HK-2 (cell line): ENCODE measurements around the gene GATM.
A peak's percentile ranks its signal among the peaks of the same experiment; 100 is the strongest.

Experiments used
- DNase-seq: peaks from one replicate; pipeline ENCODE4 v3.0.0-alpha.2; 2018; ENCODE audit not compliant: unreplicated experiment

GATM gene, protein sequence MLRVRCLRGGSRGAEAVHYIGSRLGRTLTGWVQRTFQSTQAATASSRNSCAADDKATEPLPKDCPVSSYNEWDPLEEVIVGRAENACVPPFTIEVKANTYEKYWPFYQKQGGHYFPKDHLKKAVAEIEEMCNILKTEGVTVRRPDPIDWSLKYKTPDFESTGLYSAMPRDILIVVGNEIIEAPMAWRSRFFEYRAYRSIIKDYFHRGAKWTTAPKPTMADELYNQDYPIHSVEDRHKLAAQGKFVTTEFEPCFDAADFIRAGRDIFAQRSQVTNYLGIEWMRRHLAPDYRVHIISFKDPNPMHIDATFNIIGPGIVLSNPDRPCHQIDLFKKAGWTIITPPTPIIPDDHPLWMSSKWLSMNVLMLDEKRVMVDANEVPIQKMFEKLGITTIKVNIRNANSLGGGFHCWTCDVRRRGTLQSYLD

DNA sequence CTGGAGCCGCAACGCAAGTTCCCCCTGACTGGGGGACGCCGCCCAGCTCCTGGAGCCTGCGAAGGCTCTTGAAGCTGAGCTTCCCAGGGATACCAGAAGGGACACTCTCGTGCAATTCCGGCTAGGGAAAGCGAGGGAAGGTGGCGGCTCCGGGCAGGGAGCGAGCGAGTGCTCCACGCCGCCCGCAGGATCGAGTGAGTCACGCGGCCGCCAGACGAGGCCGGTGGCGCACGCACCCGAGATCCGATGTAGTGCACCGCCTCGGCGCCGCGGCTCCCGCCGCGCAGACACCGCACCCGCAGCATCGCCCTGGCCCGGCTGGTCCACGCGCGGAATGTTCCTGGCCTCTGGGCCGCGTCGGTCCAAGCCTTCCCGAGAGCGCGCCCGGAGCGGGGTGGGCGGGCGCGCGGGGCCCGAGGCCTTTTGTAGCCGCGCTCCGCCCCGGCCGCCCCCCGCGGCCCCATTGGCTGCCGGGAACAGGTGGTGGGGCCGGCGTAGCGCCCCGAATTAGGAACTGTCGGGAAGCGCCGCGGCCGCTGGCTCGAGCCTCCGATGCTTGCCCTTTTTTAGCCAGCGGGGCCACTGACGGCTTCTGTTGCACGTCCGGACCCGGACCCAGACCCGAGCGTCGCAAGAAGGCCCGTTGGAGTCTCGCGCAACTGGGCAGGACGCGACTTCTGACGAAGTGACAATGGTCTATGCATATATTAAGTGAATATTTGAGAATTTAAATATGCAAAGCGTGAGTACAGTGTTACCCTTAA lies at the start of gene GATM:
TSS of gene GATM (minus strand) at position 396 of the 764 bp plus-strand sequence. CDS start at position 305, 91 bp downstream.
- DNase-seq, result peak; percentile 79

GRCh38 chr15:45427085-45427484 lies 48.7 kb upstream of the GATM start:
- no peak for DNase-seq

- no peak for DNase-seq
Measured at GRCh38 chr15:45425135-45425534, 46.8 kb upstream of the GATM start.

DNA sequence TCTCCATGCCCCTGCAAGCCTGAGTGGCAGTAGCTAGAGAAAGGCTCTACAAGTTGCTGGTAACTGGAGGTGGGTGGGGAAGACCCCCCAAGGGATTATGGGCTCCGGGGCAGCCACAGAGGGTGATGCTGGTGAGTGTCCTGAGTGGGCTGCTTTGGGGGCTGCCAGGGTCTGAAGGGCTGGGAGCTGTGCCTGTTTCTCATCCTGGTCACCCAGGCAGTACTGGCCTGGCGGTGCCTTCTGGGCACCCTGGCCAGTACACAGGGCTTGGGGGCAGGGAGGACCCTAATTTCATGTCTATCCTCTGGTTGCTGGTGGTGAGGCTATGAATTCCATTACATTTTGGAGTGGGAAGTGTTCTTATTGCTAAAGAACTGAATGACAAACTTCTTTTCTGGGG lies 46.1 kb upstream of the GATM start:
- no peak for DNase-seq

GRCh38 chr15:45417303-45417950 lies 39.1 kb upstream of the GATM start:
- DNase-seq, result no peak

GRCh38 chr15:45414215-45414885 lies 36.0 kb upstream of the GATM start:
- DNase-seq, result no peak

DNA sequence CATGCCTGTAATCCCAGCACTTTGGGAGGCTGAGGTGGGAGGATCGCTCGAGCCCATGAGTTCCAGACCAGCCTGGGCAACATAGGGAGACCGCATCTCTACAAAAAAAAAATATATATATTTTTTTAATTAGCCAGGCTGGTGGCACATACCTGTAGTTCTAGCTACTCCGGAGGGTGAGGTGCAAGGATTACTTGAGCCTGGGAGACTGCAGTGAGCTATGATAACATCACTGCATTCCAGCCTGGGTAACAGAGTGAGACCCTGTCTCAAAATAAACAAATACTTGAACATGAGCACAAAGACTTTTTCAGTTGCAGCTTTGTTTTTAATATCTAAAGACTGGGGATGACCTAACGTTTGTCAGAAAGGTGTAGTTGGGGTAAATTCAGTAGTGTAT lies 31.3 kb upstream of the GATM start:
- DNase-seq, result no peak

- DNase-seq, result no peak
Measured at GRCh38 chr15:45407786-45408185, 29.4 kb upstream of the GATM start.

DNA sequence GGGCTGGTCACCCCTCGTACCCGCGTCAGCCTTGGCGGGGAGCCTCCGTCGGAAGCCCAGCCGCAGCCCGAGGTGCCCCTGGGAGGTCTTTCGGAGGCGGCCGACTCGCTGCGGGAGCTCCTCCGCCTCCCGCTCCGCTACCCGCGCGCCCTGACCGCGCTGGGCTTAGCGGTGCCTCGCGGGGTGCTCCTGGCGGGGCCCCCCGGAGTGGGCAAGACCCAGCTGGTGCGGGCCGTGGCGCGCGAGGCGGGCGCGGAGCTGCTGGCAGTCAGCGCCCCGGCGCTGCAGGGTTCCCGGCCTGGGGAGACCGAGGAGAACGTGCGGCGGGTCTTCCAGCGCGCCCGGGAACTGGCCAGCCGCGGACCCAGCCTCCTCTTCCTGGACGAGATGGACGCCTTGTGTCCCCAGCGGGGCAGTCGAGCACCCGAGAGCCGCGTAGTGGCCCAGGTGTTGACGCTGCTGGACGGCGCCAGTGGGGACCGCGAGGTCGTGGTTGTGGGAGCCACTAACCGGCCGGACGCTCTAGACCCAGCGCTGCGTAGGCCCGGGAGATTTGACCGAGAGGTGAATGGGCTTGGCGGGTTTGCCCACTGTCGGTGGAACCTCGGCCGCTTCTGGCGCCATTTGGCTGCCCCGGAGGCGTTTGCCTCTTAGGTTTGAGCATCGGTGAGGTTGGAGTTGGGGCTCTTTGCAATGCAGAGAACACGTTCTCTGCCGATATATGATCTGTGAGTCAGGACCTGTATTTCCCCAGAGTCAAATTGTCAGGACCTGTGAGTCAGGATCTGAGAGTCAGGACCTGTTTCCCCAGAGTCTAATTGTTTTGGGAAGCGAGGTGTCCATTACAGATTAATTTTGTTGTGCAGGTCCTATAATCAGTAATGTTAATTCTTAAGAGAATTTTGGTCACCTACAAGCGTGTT lies 24.9 kb upstream of the GATM start:
- DNase-seq, result peak; percentile 37

GRCh38 chr15:45402162-45402954 lies 24.0 kb upstream of the GATM start:
- peak; percentile 90 for DNase-seq

DNA sequence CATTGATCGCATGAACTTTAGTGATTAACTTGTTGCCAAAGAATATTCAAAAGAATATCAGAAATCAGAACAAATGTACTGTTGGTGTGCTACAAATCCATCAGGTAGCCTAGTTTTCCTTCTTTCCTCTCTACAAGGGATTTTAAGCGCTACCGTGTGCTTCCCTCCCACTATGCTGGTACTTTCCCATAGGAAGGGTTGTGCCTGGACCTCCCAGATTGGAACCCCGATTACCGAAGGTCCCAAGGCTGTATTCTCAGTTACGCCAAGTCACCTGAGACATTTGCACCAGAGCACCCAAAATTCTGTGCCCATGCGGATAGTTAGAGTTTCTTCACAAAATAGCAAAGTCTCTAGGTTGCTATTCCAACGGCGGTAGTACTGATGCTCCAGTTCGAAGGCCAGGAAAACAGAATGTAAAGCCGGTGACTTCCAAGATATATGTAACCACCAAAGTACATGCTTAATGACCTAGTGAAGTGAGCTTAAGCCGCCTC lies 23.4 kb upstream of the GATM start:
- no peak for DNase-seq

DNA sequence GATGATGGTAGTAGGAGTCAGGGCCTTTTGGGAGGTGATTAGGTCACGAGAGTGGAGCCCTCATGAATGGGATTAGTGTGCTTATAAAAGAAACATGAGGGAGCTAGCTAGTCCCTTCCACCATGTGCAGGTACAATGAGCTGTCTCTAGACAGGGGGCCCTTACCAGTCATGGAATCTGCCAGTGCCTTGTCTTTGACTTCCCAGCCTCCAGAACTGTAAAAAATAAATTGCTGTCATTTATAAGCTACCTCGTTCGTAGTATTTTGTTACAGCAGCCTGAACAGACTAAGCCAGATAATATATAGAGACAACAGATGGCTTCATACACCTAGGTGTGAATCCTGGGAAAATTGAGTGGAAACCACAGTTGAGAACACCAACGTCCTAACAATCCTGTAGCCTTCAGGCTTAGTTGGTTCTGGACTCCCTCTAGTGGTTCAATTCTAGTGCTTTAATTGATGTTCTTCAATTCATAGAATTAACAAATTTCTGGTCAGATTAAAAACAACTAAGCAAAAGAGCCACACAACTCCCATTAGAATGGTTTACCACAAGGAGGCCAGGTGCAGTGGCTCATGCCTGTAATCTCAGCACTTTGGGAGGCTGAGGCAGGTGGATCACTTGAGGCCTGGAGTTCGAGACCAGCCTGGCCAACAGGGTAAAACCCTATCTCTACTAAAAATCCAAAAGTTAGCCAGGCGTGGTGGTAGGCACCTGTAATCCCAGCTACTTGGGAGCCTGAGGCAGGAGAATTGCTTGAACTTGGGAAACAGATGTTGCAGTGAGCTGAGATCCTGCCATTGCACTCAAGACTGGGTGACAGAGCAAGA lies 21.3 kb upstream of the GATM start:
- DNase-seq, result no peak

GRCh38 chr15:45397116-45397665 lies 18.8 kb upstream of the GATM start:
- no peak for DNase-seq

DNA sequence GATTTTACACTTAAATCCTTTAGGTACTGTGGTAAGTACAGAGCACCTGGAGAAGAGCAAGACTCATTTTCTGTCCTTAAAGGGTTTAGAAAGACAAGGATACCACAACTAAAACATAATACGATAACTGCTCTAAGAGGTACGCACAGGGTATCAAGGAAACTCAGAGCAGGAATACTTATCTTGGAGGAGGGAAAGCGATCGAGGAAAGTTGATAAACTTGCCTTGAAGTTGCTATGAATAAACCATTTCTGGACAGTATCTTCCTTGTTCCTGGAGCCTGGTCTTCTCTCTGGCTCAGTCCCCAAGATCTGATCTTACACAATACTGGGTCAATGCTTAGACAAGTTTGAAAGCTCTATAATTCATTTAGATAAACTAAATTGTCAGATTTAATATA lies 17.6 kb upstream of the GATM start:
- DNase-seq, result no peak

DNA sequence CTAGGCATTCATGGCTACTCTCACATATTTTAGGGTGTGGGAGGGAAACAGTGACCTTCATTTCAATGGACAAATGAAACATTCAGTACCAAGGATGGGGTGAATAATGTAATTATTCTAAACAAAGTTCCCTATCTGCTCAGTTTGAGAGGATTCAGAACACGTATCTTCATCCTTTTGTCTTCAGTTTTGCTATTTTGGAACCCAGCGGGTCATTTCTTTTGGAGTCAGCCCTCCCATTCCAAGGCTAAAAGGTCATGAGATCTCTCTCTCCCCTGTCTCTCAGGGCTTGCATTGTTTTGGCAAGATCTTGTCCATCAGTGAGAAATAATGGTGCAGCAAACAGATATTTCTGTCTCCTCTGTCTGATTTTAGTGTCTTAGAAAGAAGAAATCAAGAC lies 16.3 kb upstream of the GATM start:
- DNase-seq, result no peak

GRCh38 chr15:45393851-45394250 lies 15.5 kb upstream of the GATM start:
- DNase-seq, result no peak

- no peak for DNase-seq
Measured at GRCh38 chr15:45392584-45392855, 14.2 kb upstream of the GATM start.

DNA sequence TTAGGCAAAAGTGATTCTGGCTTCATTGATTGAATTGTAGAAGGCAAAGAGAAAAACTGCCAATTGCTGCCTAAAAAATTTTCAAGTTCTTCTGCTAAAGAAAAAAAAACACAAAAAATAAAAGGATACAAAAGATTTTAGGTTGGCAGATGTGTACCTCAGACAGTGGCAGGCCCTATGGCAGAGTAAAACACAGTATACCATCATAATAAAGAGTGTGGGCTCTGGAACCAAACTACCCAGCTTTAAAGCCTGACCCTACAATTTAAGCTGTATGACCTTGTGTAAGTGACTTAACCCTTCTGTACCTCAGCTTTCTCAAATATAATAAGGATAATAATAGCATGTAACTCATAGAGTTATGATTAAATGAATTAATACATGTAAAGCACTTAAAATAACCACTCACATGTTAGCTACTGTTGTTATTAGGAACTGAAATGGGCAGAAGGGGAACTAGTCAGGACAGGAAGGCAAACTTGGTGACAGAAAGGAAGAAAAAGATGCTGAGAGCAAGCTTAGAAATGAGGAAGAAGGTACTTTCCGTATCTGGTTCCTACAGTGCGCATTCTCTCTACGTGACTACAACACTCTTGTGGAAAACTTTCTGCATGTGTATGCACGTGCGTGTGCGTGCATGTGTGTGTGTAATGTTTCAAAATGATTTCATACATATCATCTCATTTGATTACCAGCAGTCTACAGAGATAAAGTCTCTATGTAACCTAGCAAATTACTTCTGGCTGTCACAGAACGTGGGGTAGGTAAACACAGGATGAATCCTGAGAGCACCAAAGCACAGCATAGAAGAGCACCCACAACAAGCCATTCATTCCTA lies 13.6 kb upstream of the GATM start:
- no peak for DNase-seq
